Mesenteric fat pad (tissue), 1 donor: ENCODE measurements around the gene NRXN3. TPM values are rescaled to one million over a fixed set of nuclear protein-coding genes. Genes with fewer than 3 reads are reported as not detected.
"Not testable (repeated sequence)": the region's sequence is repeated elsewhere in the genome, so short reads cannot be mapped to it uniquely, and the experiment has no call there.

Experiments used
- DNase-seq: peaks from one replicate; pipeline ENCODE4 v3.0.0-alpha.2; 2020; ENCODE audit warnings: low spot score
- total RNA-seq: library from RNA; stranded (reverse); fragmentation: NEBNext Ultra II Directional; extraction: Animal tissue kit (Norgen Biotek cat#: 25700); gene quantifications from one replicate; pipeline ENCODE4 v1.2.1, GENCODE V29; 2021
- donor health status: DM: yes; HTN: yes; CAD: no.

Gene NRXN3
- total RNA-seq, 1 donor from 2014 or later: 0.84 TPM

DNA sequence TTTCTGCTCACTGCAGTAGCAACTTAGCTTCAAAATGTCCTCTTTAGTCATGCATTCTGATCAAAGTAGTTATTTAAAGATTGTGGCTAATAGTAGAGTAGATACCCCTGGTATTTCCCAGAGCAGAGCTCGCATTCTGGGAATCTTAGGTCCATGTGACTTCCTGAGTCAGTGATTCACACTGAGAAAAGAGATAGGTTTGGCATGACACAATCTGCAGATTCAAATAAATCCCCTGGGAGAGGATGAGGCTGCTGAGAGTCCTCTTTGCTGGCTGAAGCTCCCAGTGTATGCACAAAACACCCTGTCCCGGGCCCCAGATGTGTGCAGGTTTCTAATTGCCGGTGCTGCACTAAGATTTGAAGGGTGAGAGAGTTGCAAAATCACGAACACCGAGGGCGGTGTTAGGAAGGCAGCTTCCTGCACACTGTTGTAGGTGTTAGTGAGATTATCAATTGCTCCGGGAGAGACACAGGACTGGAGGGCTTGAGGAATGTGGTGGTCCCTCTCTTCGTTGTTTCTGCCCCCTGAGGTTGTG lies 233.2 kb downstream of the NRXN3 start:
- no peak for DNase-seq

DNA sequence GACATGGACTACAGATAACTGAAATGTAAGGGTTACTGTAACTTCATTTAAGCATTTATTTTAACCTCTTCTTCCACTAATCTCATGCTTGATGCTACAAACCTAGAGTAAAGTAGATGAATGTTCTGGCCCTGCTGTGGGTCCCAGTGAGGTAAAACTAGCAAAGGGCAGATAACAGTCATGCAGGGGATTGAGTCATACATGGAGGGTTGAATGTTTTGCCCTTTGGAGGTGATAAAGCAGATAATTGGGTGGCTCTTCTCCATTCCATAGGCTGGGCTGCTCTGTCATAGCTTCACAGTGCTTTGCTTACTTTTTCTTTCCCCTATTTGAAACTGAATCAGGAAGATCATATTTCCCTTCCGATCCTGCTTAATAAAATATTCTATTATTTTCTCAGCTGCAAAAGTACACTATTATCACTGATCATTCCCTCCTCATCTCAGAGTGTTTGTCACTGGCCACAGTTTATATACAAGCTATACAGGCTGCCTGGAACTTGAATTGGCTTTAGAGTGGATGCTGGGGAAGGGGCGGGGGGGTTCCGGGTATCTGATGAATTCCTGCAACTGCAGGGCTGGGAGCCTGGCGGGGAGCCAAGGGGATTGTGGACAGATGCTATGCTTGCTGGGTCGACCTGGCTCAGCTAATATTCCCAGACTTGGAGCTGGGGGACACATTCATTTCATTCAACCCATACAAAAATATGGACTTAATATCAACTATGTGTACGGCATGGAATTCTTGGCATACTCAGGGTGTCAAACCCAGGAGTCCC lies 235.1 kb downstream of the NRXN3 start:
- DNase-seq: no peak

- no peak for DNase-seq
Measured at GRCh38 chr14:78412475-78412874, 242.3 kb downstream of the NRXN3 start.

DNA sequence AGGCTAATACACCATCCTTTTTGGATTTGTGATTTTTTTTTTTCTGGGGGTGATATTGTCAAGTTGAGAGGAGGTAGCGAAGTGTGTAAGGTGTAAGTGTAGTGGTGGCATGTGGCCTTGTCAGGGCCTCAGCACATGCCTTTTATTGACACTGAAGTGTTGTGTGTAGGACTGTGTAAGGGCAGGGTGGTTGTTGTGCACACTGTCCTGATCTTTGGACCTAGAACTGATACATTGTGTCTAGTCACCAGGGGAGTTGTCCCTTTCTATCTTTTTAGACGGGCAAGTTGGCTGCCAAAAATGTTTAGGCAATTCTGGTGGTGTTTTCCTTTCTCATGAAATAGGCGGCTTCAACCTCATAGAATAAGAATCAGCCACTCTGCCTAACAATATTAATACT lies 244.0 kb downstream of the NRXN3 start:
- DNase-seq: no peak

- DNase-seq: no peak
Measured at GRCh38 chr14:78417532-78417931, 247.4 kb downstream of the NRXN3 start.

DNA sequence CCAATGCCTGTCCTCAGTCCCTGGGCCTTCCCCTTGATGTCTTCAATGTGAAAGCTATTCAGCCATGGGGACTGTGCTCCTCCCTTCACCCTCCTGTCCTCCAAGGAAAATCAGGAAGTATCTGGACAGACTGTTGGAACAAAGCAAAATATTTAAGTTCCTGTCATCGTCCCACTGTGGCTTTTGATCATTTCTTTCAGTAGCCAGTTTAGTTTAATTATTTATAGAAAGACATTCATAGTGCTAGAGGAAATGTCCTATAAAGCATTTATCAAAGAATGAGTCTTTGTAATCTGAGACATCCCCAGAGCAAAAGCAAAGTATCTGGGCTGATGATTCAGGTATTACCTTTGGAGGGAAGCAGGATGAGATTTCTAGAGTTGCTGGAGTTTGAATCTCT lies 254.1 kb downstream of the NRXN3 start:
- no peak for DNase-seq

GRCh38 chr14:78425330-78425729 lies 255.2 kb downstream of the NRXN3 start:
- DNase-seq: no peak

DNA sequence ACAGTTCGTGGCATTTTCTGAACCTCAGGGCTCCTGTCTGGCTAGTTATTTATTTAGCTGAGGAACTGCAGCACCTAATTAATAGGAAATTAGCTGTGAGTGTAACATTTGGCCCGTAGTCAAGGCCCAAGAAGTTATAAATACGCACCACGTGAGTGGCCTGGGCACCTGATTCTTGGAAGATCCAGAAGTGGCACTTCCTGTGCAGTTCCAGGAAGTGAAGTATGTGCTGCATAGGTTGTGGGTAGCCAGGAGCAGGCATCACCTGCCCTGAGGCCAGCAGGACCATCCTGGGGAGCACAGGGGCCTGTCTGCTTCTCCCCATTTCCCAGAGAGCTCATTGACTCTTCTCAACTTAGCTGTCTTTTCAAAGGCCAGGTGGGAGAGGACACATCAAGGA lies 255.6 kb downstream of the NRXN3 start:
- no peak for DNase-seq

DNA sequence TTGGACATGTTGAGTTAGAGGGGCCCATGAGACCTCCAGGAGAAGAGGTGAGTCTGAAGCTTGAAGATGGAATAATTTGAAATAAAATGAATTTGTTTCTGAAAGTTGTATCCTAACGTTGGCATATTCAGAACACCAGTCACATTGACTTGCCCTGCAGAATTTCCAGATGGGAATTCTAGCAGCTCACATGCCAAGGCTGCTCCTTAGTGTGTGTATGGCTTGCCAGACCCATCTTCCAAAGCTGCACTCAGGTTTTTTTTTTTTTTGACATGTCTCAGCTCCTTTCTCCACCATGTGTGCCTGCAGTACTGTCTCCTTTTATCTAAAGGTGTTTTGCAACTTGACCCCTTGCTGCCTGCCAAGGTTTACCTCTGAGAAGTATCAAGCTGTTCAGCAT lies 261.9 kb downstream of the NRXN3 start:
- DNase-seq: no peak

GRCh38 chr14:78437448-78437847 lies 267.3 kb downstream of the NRXN3 start:
- not testable (repeated sequence) for DNase-seq

DNA sequence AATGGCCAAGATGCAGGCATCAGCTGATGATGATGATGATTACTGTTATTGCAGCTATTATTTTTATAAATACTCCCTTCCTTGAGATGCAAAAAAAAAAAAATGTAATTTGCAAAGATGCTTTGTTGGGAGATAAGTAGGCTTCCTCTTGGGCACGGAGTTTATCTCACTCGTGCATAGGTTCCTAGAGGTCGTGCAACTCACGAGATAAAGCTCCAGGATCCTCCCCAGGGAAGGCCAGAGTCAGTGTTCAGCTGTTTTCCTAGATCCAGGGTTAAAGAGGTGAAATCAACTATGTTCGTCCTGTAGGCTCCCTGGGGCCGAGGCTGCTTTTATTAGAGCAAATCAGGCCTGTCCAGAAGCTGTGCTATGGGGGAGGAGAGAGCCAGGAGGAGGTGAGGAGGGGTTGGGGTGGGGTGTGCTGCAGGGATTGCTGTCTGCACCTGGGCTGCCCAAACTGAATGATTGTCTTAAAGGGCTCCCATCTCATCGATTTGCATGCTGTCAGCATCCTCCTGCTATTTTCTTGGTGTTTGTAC lies 270.3 kb downstream of the NRXN3 start:
- no peak for DNase-seq

DNA sequence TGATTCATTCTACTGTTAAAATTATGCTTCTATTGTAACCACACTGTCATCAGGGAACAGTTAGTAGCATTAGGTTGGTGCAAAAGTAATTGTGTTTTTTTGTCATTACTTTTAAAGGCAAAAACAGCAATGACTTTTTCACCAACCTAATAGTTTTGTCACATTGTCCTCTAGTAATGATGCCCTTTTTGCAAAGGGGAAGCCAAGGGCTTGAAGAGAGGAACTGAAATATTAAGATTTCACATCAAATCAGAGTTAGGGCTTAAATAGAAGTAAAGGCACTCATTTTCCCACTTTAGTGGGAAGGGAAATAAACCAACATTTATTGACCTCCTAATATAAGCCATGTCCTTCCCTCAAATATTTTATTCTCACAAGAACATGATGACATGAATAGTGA lies 273.7 kb downstream of the NRXN3 start:
- DNase-seq: no peak

DNA sequence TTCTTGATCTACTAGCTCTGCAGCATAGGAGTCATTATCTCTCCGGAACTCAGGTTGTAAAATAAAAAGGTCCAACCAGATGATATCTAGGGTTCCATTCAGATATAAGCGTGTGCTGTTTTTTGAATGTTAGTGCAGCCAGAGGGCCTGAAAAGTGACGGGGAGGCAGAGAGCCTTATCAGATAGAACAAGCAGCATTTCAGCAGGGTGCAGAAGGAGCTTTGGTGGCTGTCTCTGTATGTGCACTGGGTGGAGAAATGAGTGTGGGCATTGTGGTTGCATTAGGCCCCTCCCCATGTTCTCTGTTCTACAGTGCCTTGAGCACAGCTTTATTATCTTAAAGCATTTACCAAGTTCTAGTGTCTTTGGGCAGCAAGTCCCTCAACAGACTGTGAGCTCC lies 275.1 kb downstream of the NRXN3 start:
- no peak for DNase-seq

- DNase-seq: no peak
Measured at GRCh38 chr14:78446807-78447206, 276.6 kb downstream of the NRXN3 start.

GRCh38 chr14:78448164-78449094 lies 278.3 kb downstream of the NRXN3 start:
- DNase-seq: no peak

GRCh38 chr14:78450669-78451318 lies 280.6 kb downstream of the NRXN3 start:
- no peak for DNase-seq

GRCh38 chr14:78451319-78451695 lies 281.1 kb downstream of the NRXN3 start:
- no peak for DNase-seq

DNA sequence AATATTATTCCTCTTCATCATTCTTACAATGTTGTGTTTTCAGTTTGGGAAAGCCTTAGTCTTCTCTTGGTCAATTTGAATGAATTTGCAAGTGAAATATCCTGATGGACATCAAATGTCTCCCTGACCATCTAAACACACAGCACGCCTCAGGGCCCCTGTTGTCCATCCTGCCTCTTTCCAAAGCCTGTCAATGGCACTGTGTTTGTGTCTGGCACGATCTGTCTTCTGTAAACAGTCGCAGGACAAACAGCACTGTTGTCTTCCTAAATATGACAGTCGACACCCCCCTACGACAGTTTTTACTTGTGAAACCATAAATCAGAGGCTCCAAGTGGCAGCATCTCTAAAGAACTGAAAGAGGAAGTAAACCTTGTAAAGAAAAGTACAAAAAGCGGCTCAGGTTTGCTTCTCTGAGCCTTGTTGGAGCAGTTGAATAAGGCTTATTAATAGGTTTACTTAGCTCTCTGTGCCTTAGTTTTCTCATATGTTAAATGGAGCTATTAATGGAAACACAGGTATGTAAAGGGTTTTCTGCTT lies 285.8 kb downstream of the NRXN3 start:
- DNase-seq: no peak

DNA sequence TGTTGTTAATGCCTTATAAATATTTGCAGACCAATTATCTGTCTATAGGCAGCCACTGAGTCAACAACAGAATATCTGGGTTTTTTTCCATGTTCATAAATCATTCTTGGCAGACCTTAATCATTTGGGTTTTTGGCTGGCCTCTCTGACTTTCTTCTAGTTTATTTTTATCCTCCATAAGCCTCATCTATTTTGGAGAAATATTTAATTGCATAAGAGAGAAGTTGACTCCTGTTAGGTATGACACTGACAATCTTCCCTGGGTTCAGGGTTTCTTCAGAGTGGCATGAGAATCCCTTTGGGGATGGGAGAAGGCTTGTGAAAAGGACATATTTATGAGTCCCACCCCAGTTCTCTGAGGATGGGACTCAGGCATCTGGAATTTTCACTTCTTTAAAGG lies 299.8 kb downstream of the NRXN3 start:
- DNase-seq: no peak

- DNase-seq: no peak
Measured at GRCh38 chr14:78479127-78479780, 309.1 kb downstream of the NRXN3 start.

DNA sequence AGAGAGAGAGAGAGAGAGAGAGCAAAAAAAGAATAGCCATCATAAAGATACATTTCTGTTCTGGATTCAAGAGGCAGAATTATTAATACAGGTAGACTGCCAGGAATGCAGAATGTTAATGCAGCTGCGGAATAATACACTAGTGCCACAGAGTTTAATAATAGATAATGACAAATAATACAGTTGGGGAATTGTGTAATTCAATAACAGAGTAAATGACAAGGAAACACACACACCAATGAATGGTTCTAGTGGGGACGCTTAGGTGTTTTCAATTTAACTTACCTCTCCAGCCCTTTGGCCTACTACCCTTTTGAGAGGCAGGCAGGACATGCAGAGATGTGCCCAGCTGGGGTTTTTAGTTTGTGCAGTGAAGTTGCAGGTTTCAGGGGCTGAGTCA lies 313.9 kb downstream of the NRXN3 start:
- no peak for DNase-seq
